Uterus (tissue), 4 donors: ENCODE measurements around the gene RGS9BP. TPM values are rescaled to one million over a fixed set of nuclear protein-coding genes. Genes with fewer than 3 reads are reported as not detected.
"Not testable (repeated sequence)": the region's sequence is repeated elsewhere in the genome, so short reads cannot be mapped to it uniquely, and the experiment has no call there.

Source experiments
- DNase-seq, 2 donors: peaks; one replicate each; pipeline ENCODE4 v3.0.0-alpha.2; 2019 to 2020
- H3K27ac ChIP-seq, 2 donors: fragments of 200-600 bp; sonication (generic); 1 replicate in 1 of 2; 2 replicates in 1 of 2; pipeline ENCODE4 v1.5.1; 2016 to 2018
- H3K27me3 ChIP-seq, 2 donors: fragments of 200-600 bp; sonication (generic); one replicate each; pipeline ENCODE4 v1.5.1; 2018 to 2019; ENCODE audit warnings: control low read depth in 1 of 2
- H3K36me3 ChIP-seq, 2 donors: fragments of 200-600 bp; sonication (generic); one replicate each; pipeline ENCODE4 v1.5.1; 2019; ENCODE audit warnings: control low read depth in 1 of 2
- H3K4me1 ChIP-seq, 2 donors: fragments of 200-600 bp; sonication (generic); one replicate each; pipeline ENCODE4 v1.5.1; 2018 to 2019; ENCODE audit warnings: control low read depth in 1 of 2
- H3K4me3 ChIP-seq, 2 donors: fragments of 200-600 bp; sonication (generic); 1 replicate in 1 of 2; 2 replicates in 1 of 2; pipeline ENCODE4 v1.5.1; 2018 to 2019; ENCODE audit warnings: mild to moderate bottlenecking in 1 of 2
- H3K9me3 ChIP-seq, 2 donors: fragments of 200-600 bp; sonication (generic); one replicate each; pipeline ENCODE4 v1.5.1; 2019; ENCODE audit warnings: control low read depth in 1 of 2
- POLR2A ChIP-seq, 2 donors: fragments of 450-650 bp; IDR thresholded peaks; one replicate each; pipeline ENCODE4 v1.6.1; 2016; ENCODE audit warnings: antibody characterized with exemption in 2 of 2, mild to moderate bottlenecking in 1 of 2, moderate library complexity in 1 of 2
- intact Hi-C: fragments of 100-400 bp; cut with DNase I; formaldehyde crosslinking; loops from one replicate; pipeline ENCODE4 v1.15.1; 2023; ENCODE audit warnings: low total_unique reads
- total RNA-seq, 4 donors: library from RNA; depleted of rRNA in 3 of 4; stranded (reverse); fragments of >200 nt in 3 of 4; gene quantifications; one replicate each; pipeline versions ENCODE4 v1.1.0 to v1.2.4, GENCODE V29; 2014 to 2023
- TF ChIP-seq, protein P1 (sequence below), 4 experiments: fragments of 200-600 bp in 2 of 4; fragments of 450-650 bp in 2 of 4; sonication (generic) in 2 of 4; IDR thresholded peaks; one replicate each; pipeline ENCODE4 v1.5.1; 2016 to 2019; ENCODE audit warnings: antibody characterized with exemption in 4 of 4, mild to moderate bottlenecking in 2 of 4, moderate library complexity in 1 of 4
- donor health status: DM: yes; HTN: yes; CAD: no.

RGS9BP gene
- total RNA-seq, 4 donors from 2014 or later: 0.29 to 0.62 TPM; not detected in 2

DNA sequence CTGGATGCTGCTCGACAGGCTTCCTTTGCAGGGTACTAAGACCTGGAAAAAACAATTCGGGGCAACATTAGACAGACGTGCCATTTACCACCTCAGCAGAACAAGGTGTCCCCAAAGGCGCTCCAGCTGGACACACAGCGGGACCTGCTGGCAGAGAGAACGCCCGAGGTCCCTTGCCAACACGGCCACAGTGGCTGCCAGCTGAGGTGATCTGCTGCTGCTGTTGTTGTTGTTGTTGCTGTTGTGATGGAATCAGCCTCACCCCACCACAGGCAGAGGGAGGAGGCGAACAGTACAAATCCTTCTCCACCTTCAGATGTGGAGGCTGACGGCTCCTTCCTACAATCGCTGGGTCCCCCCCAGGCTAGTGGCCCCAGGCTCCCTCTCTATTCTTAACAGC, 25.9 kb upstream of the RGS9BP start:
- Histone ChIP-seq H3K27me3 (no peaks in the 10 kb centered on the region), H3K9me3 (no peaks in the 10 kb centered on the region), H3K4me1 (no peaks in the 10 kb centered on the region), H3K27ac (no peak overlapping the region), H3K36me3 (no peaks in the 10 kb centered on the region), H3K4me3 (no peak overlapping the region)
- TF ChIP-seq POLR2A (IDR thresholded peaks at IDR 0.05): no peak
- TF ChIP-seq, protein P1, sequence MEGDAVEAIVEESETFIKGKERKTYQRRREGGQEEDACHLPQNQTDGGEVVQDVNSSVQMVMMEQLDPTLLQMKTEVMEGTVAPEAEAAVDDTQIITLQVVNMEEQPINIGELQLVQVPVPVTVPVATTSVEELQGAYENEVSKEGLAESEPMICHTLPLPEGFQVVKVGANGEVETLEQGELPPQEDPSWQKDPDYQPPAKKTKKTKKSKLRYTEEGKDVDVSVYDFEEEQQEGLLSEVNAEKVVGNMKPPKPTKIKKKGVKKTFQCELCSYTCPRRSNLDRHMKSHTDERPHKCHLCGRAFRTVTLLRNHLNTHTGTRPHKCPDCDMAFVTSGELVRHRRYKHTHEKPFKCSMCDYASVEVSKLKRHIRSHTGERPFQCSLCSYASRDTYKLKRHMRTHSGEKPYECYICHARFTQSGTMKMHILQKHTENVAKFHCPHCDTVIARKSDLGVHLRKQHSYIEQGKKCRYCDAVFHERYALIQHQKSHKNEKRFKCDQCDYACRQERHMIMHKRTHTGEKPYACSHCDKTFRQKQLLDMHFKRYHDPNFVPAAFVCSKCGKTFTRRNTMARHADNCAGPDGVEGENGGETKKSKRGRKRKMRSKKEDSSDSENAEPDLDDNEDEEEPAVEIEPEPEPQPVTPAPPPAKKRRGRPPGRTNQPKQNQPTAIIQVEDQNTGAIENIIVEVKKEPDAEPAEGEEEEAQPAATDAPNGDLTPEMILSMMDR (IDR thresholded peaks at IDR 0.05): no peak
- intact Hi-C loops: no loop called here
- DNase-seq: no peak

- intact Hi-C loops: no loop called here
- Histone ChIP-seq H3K36me3 (no peaks in the 10 kb centered on the region), H3K4me1 (no peaks in the 10 kb centered on the region), H3K27me3 (no peaks in the 10 kb centered on the region), H3K9me3 (no peaks in the 10 kb centered on the region), H3K4me3 (no peak overlapping the region), H3K27ac (no peak overlapping the region)
- DNase-seq: no peak
- TF ChIP-seq, protein P1 (IDR thresholded peaks at IDR 0.05): no peak
- TF ChIP-seq POLR2A (IDR thresholded peaks at IDR 0.05): no peak
Observed at GRCh38 chr19:32650671-32651070, 25.0 kb upstream of the RGS9BP start.

GRCh38 chr19:32651729-32652140, 23.9 kb upstream of the RGS9BP start:
- Histone ChIP-seq H3K4me3 (no peak overlapping the region), H3K36me3 (no peaks in the 10 kb centered on the region), H3K27ac (no peak overlapping the region), H3K27me3 (no peaks in the 10 kb centered on the region), H3K9me3 (no peaks in the 10 kb centered on the region), H3K4me1 (no peaks in the 10 kb centered on the region)
- intact Hi-C loops: no loop called here
- DNase-seq: no peak
- TF ChIP-seq POLR2A (IDR thresholded peaks at IDR 0.05): no peak
- TF ChIP-seq, protein P1 (IDR thresholded peaks at IDR 0.05): no peak

DNA sequence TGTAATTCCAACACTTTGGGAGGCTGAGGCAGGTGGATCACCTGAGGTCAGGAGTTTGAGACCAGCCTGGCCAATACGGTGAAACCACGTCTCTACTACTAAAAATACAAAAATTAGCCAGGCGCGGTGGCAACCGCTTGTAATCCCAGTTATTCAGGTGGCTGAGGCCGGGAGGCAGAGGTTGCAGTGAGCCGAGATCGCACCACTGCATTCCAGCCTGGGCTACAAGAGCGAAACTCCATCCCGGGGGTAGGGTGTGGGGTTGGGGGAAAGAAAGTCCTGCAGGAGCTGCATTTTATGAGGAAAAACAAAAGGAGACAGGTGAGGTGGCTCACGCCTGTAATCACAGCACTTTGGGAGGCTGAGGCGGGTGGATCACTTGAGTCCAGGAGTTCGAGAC, 23.3 kb upstream of the RGS9BP start:
- intact Hi-C loops, H3K4me3 ChIP-seq, H3K4me1 ChIP-seq, DNase-seq, H3K36me3 ChIP-seq, H3K27ac ChIP-seq, H3K27me3 ChIP-seq, H3K9me3 ChIP-seq: not testable (repeated sequence)

GRCh38 chr19:32652894-32653598, 22.6 kb upstream of the RGS9BP start:
- no peaks in the 10 kb centered on the region for H3K27me3 ChIP-seq
- DNase-seq: peak; percentile 32 to 44
- no peak overlapping the region for H3K27ac ChIP-seq
- H3K4me1 ChIP-seq: no peaks in the 10 kb centered on the region
- H3K36me3 ChIP-seq: no peaks in the 10 kb centered on the region
- H3K4me3 ChIP-seq: no peak overlapping the region
- intact Hi-C loops: no loop called here
- no peaks in the 10 kb centered on the region for H3K9me3 ChIP-seq
- TF ChIP-seq, protein P1 (IDR thresholded peaks at IDR 0.05): no peak
- TF ChIP-seq POLR2A (IDR thresholded peaks at IDR 0.05): no peak

DNA sequence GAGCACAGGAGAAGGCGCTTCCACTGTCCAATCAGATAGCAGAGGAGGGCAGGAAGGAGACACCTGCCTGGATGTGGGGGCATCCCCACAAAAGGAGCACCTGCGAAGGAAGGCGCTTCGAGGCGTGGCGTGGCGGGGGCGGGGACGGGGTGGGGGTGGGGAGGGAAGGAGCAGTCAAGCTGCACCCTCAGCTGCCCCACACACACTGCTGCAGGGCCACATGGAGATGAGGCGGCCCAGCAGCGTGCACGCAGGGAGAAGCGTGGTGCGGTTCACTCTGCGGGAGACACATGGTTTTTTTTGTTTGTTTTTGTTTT, 22.1 kb upstream of the RGS9BP start:
- no peaks in the 10 kb centered on the region for H3K9me3 ChIP-seq
- no peak overlapping the region for H3K27ac ChIP-seq
- TF ChIP-seq, protein P1 (IDR thresholded peaks at IDR 0.05): no peak
- TF ChIP-seq POLR2A (IDR thresholded peaks at IDR 0.05): no peak
- DNase-seq: no peak
- H3K27me3 ChIP-seq: no peaks in the 10 kb centered on the region
- no peak overlapping the region for H3K4me3 ChIP-seq
- no peaks in the 10 kb centered on the region for H3K36me3 ChIP-seq
- intact Hi-C loops: no loop called here
- no peaks in the 10 kb centered on the region for H3K4me1 ChIP-seq

GRCh38 chr19:32656379-32656778, 19.3 kb upstream of the RGS9BP start:
- H3K36me3 ChIP-seq, intact Hi-C loops, H3K4me1 ChIP-seq, H3K27ac ChIP-seq, DNase-seq, H3K27me3 ChIP-seq, H3K9me3 ChIP-seq, H3K4me3 ChIP-seq: not testable (repeated sequence)
